Keratinocyte (primary cell): ENCODE measurements around the gene MBTD1.

ENCODE experiments used
- CTCF ChIP-seq, 3 experiments: IDR thresholded peaks in 1 of 3; conservative IDR thresholded peaks in 1 of 3; optimal IDR thresholded peaks in 1 of 3; 2 replicates in 2 of 3; 3 replicates in 1 of 3; pipeline versions ENCODE3 to v1.5.1; 2011; ENCODE audit warnings: low read length in 3 of 3, mild to moderate bottlenecking in 3 of 3, moderate library complexity in 2 of 3, control low read depth in 1 of 3, inconsistent platforms in 1 of 3; ENCODE audit not compliant: insufficient read depth in 2 of 3; ENCODE audit errors: extremely low read depth in 1 of 3
- EZH2 ChIP-seq: IDR thresholded peaks from one replicate; pipeline ENCODE4 v1.6.1; 2012; ENCODE audit warnings: inconsistent platforms, mild to moderate bottlenecking, low read length, moderate library complexity

GRCh38 chr17:51238255-51238887 lies 21.5 kb downstream of the MBTD1 start:
- no peak for TF ChIP-seq CTCF (optimal IDR thresholded peaks at IDR 0.05 in 1 of 3, IDR thresholded peaks at IDR 0.05 in 1 of 3, conservative IDR thresholded peaks at IDR 0.05 in 1 of 3; ENCODE audit: extremely low read depth in 1 of 3, insufficient read depth in 2 of 3, low read length in 3 of 3)
- no peak for TF ChIP-seq EZH2
